CD4-positive, alpha-beta memory T cell (primary cell): ENCODE measurements around the gene TSGA10. TPM values are rescaled to one million over a fixed set of nuclear protein-coding genes. Genes with fewer than 3 reads are reported as not detected.

Experiments used
- CTCF ChIA-PET: fragments of 350-600 bp; sonication (Branson Sonifier 250); formaldehyde crosslinking; loops from one replicate; lab custom pipeline; 2021; ENCODE audit warnings: inconsistent platforms; ENCODE audit not compliant: partially characterized antibody; lab: Charles Lee
- POLR2A ChIA-PET: fragments of 350-600 bp; sonication (Branson Sonifier 250); formaldehyde crosslinking; loops from one replicate; lab custom pipeline; 2021; ENCODE audit not compliant: partially characterized antibody; lab: Charles Lee
- DNase-seq, 5 donors: peaks; one replicate each; pipeline versions ENCODE4 v3.0.0 to v3.0.0-alpha.2; 2020 to 2022; ENCODE audit warnings: mixed read lengths in 1 of 5
- H3K27ac ChIP-seq: one replicate; pipeline ENCODE4 v1.7.0; 2013; ENCODE audit warnings: low read depth, low read length
- H3K27me3 ChIP-seq: 2 replicates; pipeline ENCODE4 v1.7.0; 2013; ENCODE audit warnings: mild to moderate bottlenecking, low read length, moderate library complexity; ENCODE audit not compliant: insufficient read depth
- H3K36me3 ChIP-seq: 2 replicates; pipeline ENCODE4 v1.7.0; 2013; ENCODE audit warnings: mild to moderate bottlenecking, low read length, moderate library complexity; ENCODE audit not compliant: insufficient read depth
- H3K4me1 ChIP-seq: 2 replicates; pipeline ENCODE4 v1.7.0; 2013; ENCODE audit warnings: mild to moderate bottlenecking, low read length, moderate library complexity; ENCODE audit not compliant: insufficient read depth
- H3K4me3 ChIP-seq, 2 donors: one replicate each; pipeline ENCODE4 v1.7.0; 2013; ENCODE audit warnings: low read length in 2 of 2, mild to moderate bottlenecking in 1 of 2
- H3K9me3 ChIP-seq, 2 donors: one replicate each; pipeline ENCODE4 v1.7.0; 2013; ENCODE audit warnings: low read length in 2 of 2, control low read depth in 1 of 2; ENCODE audit not compliant: control insufficient read depth in 1 of 2
- H3K27ac Mint-ChIP-seq, 7 donors: one replicate each; pipeline ENCODE4 v1.8.0; 2020 to 2021; ENCODE audit warnings: mixed read lengths in 7 of 7, mild to moderate bottlenecking in 6 of 7, inconsistent platforms in 3 of 7, moderate library complexity in 3 of 7
- H3K27me3 Mint-ChIP-seq, 2 donors: one replicate each; pipeline ENCODE4 v1.8.0; 2020 to 2021; ENCODE audit warnings: mixed read lengths in 2 of 2
- H3K36me3 Mint-ChIP-seq, 2 donors: one replicate each; pipeline ENCODE4 v1.8.0; 2020 to 2021; ENCODE audit warnings: mixed read lengths in 2 of 2, inconsistent platforms in 1 of 2, mild to moderate bottlenecking in 1 of 2
- H3K4me1 Mint-ChIP-seq, 4 donors: one replicate each; pipeline ENCODE4 v1.8.0; 2020 to 2021; ENCODE audit warnings: mixed read lengths in 4 of 4, mild to moderate bottlenecking in 1 of 4
- H3K4me3 Mint-ChIP-seq, 8 donors: one replicate each; pipeline ENCODE4 v1.8.0; 2020 to 2021; ENCODE audit warnings: mixed read lengths in 8 of 8, mild to moderate bottlenecking in 7 of 8, moderate library complexity in 6 of 8, inconsistent platforms in 3 of 8
- H3K9me3 Mint-ChIP-seq, 8 donors: one replicate each; pipeline ENCODE4 v1.8.0; 2020 to 2021; ENCODE audit warnings: mixed read lengths in 8 of 8, mild to moderate bottlenecking in 5 of 8, inconsistent platforms in 3 of 8, moderate library complexity in 1 of 8
- intact Hi-C: fragments of 100-400 bp; cut with micrococcal nuclease; formaldehyde crosslinking; loops from one replicate; pipeline ENCODE4 v1.15.1; 2023
- polyA plus RNA-seq, 2 donors: library from polyadenylated mRNA; unstranded; fragments of 300-500 nt; fragmentation: Illumina TruSeq; gene quantifications; one replicate each; pipeline ENCODE4 v1.2.3, GENCODE V29; 2021
- total RNA-seq, 2 experiments: library from RNA; stranded (reverse); gene quantifications; one replicate each; pipeline ENCODE4 v1.2.3, GENCODE V29; 2021

The TSGA10 gene
- total and polyA plus RNA-seq, 4 experiments from 2014 or later, result 17.0 to 22.6 (median 19.0) TPM

DNA sequence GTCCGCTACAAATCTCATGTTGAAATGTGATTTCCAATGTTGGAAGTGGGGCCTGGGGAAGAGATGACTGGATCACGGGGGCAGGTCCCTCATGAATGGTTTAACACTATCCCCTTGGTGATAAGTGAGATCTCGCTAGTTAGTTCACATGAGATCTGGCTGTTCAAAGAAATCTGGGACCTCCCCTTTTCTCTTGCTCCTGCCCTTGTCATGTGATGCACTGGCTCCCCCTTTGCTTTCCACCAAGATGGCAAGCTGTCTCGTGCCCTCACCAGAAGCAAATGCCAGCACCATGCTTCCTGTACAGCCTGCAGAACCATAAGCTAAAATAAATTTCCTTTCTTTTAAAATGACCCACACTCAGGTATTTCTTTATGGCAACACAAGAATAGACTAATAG is 70.5 kb downstream of the TSGA10 start:
- Mint-ChIP-seq H3K36me3 (peaks cover 0 to 5% of the 10 kb centered on the region in 2 donors), H3K4me1 (peaks cover 4 to 5% (median 5%) of the 10 kb centered on the region in 4 donors)
- CTCF ChIA-PET, result no interaction called here

DNA sequence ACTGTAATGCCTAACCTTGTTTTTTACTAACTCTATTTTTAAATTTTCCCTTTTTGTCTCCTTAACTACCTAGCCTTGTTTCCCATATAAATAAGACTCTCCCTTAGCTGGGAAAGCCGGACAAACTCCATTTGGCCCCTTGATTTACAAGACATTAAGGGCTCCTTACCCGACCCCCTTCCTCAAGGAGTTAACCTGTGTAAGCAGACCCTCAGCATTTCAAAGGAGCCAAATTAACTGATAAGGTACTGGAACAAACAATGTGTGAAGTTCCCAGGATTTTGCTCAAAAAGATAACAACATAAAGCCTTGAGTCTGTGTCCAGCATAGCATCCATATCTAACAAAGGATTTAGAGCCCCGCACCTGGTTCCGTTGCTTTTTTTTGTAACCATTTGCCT is 72.9 kb downstream of the TSGA10 start:
- POLR2A ChIA-PET, result no interaction called here
- no peaks in the 10 kb centered on the region for H3K4me1 ChIP-seq
- Mint-ChIP-seq H3K36me3 (no peaks in the 10 kb centered on the region), H3K27ac (no peak overlapping the region), H3K9me3 (no peaks in the 10 kb centered on the region), H3K4me3 (no peak overlapping the region), H3K27me3 (peaks cover 16 to 18% of the 10 kb centered on the region in 2 donors), H3K4me1 (no peaks in the 10 kb centered on the region)
- DNase-seq, result no peak
- CTCF ChIA-PET, result interaction anchor here (1.1 kb wide), 1 partner anchor 99 kb away, joined by 3 read pairs; the partner anchor contains the start of genes MITD1 and MRPL30
- no peak overlapping the region for H3K27ac ChIP-seq
- H3K27me3 ChIP-seq, result no peaks in the 10 kb centered on the region
- H3K36me3 ChIP-seq, result no peaks in the 10 kb centered on the region
- intact Hi-C loops, result loop anchor here (5.0 kb wide), 1 partner anchor 255 kb away; the partner anchor contains the start of genes EIF5B and TXNDC9
- no peaks in the 10 kb centered on the region for H3K9me3 ChIP-seq
- H3K4me3 ChIP-seq, result no peak overlapping the region

More for the DNA sequence above, 70.5 kb downstream of the TSGA10 start:
- POLR2A ChIA-PET, result no interaction called here
- no peaks in the 10 kb centered on the region for H3K27me3 ChIP-seq
- no peak for DNase-seq
- no peaks in the 10 kb centered on the region for H3K9me3 ChIP-seq
- Mint-ChIP-seq H3K27me3 (peaks cover 16 to 18% of the 10 kb centered on the region in 2 donors), H3K9me3 (peaks cover 0 to 3% (median 0%) of the 10 kb centered on the region in 8 donors), H3K27ac (no peak overlapping the region), H3K4me3 (no peak overlapping the region)
- H3K36me3 ChIP-seq, result no peaks in the 10 kb centered on the region
- intact Hi-C loops, result loop anchor here (5.0 kb wide), 1 partner anchor 253 kb away; the partner anchor contains the start of genes EIF5B and TXNDC9
- peaks cover 8% of the 10 kb centered on the region for H3K4me1 ChIP-seq
- no peak overlapping the region for H3K4me3 ChIP-seq
- H3K27ac ChIP-seq, result no peak overlapping the region

DNA sequence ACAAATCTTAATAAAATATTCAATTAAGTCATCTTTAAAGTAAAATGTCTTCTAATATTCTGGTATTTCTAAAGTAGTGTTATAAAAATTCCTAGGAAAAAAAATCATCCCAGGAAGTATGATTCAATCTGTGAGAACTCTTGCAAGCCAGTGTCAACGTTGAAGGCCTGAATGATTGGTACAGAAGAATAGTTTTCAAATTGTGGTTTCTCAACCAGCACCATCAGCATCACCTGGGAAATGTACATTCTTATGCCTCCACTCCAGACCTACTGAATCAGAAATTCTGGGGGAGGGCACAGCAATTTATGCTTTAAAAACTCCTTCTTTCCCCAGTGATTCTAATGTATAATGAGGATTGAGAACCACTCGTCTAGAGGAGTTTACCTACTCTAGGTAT is 75.5 kb downstream of the TSGA10 start:
- ChIA-PET POLR2A (no interaction called here), CTCF (interaction anchor here (1.0 kb wide), 1 partner anchor 8 kb away, joined by 3 read pairs; no protein-coding TSS in a partner anchor)
- Mint-ChIP-seq H3K27ac (no peak overlapping the region), H3K36me3 (no peaks in the 10 kb centered on the region), H3K27me3 (peaks cover 11 to 16% of the 10 kb centered on the region in 2 donors), H3K4me3 (no peak overlapping the region), H3K9me3 (no peaks in the 10 kb centered on the region), H3K4me1 (no peaks in the 10 kb centered on the region)
- H3K9me3 ChIP-seq, result no peaks in the 10 kb centered on the region
- H3K4me3 ChIP-seq, result no peak overlapping the region
- no peaks in the 10 kb centered on the region for H3K36me3 ChIP-seq
- no peak overlapping the region for H3K27ac ChIP-seq
- no peaks in the 10 kb centered on the region for H3K27me3 ChIP-seq
- no peaks in the 10 kb centered on the region for H3K4me1 ChIP-seq
- intact Hi-C loops, result no loop called here
- DNase-seq, result no peak

DNA sequence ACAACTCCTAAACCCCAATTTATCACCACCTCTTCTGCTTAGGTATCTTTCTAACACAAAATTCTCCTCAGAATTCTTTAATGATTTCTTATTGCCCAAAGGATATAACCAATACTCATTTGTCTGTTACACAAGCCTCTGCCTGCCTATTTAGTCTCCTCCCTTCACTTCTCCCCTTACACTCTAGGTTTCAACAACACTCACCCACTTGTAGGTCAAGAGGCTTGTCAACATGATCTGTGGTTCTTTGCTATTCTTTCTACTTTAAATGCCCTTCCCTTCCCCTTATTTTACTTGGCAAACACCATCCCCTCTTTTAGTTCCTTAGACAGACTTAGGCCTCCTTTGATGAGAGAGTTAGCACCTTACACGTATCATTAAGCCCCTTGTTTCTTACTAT is 82.2 kb downstream of the TSGA10 start:
- H3K27ac Mint-ChIP-seq, result no peak overlapping the region
- no peak overlapping the region for H3K4me3 Mint-ChIP-seq
- intact Hi-C loops, result no loop called here
- POLR2A ChIA-PET, result no interaction called here
- Histone ChIP-seq H3K4me1 (no peaks in the 10 kb centered on the region), H3K9me3 (no peaks in the 10 kb centered on the region), H3K27me3 (no peaks in the 10 kb centered on the region), H3K27ac (no peak overlapping the region), H3K36me3 (no peaks in the 10 kb centered on the region), H3K4me3 (no peak overlapping the region)
- H3K9me3 Mint-ChIP-seq, result no peaks in the 10 kb centered on the region
- H3K4me1 Mint-ChIP-seq, result no peaks in the 10 kb centered on the region
- peaks cover 0 to 2% of the 10 kb centered on the region in 2 donors for H3K27me3 Mint-ChIP-seq
- no peaks in the 10 kb centered on the region for H3K36me3 Mint-ChIP-seq
- CTCF ChIA-PET, result no interaction called here
- no peak for DNase-seq

- ChIA-PET CTCF (no interaction called here), POLR2A (no interaction called here)
- H3K27ac Mint-ChIP-seq, result no peak overlapping the region
- no peaks in the 10 kb centered on the region for H3K27me3 Mint-ChIP-seq
- Histone ChIP-seq H3K36me3 (no peaks in the 10 kb centered on the region), H3K27me3 (no peaks in the 10 kb centered on the region), H3K27ac (no peak overlapping the region), H3K4me3 (no peak overlapping the region), H3K9me3 (no peaks in the 10 kb centered on the region), H3K4me1 (peaks cover 18% of the 10 kb centered on the region)
- no peak overlapping the region for H3K4me3 Mint-ChIP-seq
- no peaks in the 10 kb centered on the region for H3K9me3 Mint-ChIP-seq
- peaks cover 0 to 7% (median 1%) of the 10 kb centered on the region in 4 donors for H3K4me1 Mint-ChIP-seq
- intact Hi-C loops, result loop anchor here (2.0 to 5.0 kb wide), 4 partner anchors 73 to 1261 kb away; partner anchors contain the start of gene C2orf15
- DNase-seq, result no peak
- H3K36me3 Mint-ChIP-seq, result no peaks in the 10 kb centered on the region
These were observed 86.7 kb downstream of the TSGA10 start for GRCh38 chr2:99067871-99068625.

GRCh38 chr2:99066075-99066958 is 88.4 kb downstream of the TSGA10 start:
- no peaks in the 10 kb centered on the region for H3K36me3 Mint-ChIP-seq
- Histone ChIP-seq H3K9me3 (no peaks in the 10 kb centered on the region), H3K36me3 (no peaks in the 10 kb centered on the region), H3K27me3 (no peaks in the 10 kb centered on the region), H3K27ac (peak overlapping the region; percentile 7), H3K4me1 (peaks cover 18% of the 10 kb centered on the region), H3K4me3 (peak overlapping the region in 1 of 2 donors; percentile 15)
- peaks cover 0 to 7% (median 1%) of the 10 kb centered on the region in 4 donors for H3K4me1 Mint-ChIP-seq
- H3K27ac Mint-ChIP-seq, result no peak overlapping the region
- ChIA-PET POLR2A (interaction anchor here (1.2 to 1.8 kb wide), 2 partner anchors 74 to 417 kb away, joined by 3 to 4 read pairs; no protein-coding TSS in a partner anchor), CTCF (interaction anchor here (0.9 to 1.3 kb wide), 4 partner anchors 75 to 497 kb away, joined by 3 to 5 read pairs (median 3); partner anchors contain the start of genes C2orf15 and EIF5B)
- intact Hi-C loops, result loop anchor here (1.0 to 5.0 kb wide), 8 partner anchors 74 to 1259 kb away; partner anchors contain the start of genes C2orf15 and REV1
- H3K27me3 Mint-ChIP-seq, result no peaks in the 10 kb centered on the region
- H3K4me3 Mint-ChIP-seq, result no peak overlapping the region
- peak; percentile 26 to 49 (median 42) for DNase-seq
- H3K9me3 Mint-ChIP-seq, result no peaks in the 10 kb centered on the region
